Measurements from ENCODE around the gene GDF10.

The GDF10 gene

DNA sequence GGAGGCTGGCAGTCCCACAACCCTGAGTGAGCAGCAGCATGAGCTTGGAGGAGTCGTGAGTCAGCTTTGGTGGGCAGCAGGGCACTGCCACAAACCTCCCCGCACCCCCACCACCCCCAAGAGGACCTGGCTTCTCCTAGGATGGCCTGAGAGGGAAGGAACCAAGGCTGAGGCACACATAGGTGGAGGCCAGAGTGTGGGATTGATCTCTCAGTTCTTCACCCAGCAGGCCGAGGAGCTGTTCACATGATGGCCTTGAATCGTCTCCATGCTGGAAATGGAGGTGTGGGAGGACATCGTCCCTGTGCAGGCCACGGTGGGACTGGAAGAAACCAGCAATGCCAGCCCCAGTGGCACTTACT, 17.4 kb upstream of the GDF10 start:
- Histone ChIP-seq H3K4me2 (ENCODE audit: low read length) (no peak overlapping the region), H2AFZ (ENCODE audit: low read depth, low read length) (no peak overlapping the region), H3K27ac (ENCODE audit: low read length) (no peak overlapping the region), H3K4me3 (ENCODE audit: low read length) (no peak overlapping the region), H3K27me3 (ENCODE audit: low read depth, low read length) (0 out of 2 replicates have a peak, but pooled peaks cover 3% of the 10 kb centered on the region), H3K36me3 (replicated peaks; ENCODE audit: low read depth, low read length) (no peaks in the 10 kb centered on the region), H3K9me3 (ENCODE audit: insufficient read depth, low read length) (no peaks in the 10 kb centered on the region), H4K20me1 (ENCODE audit: insufficient read depth, low read length) (no peaks in the 10 kb centered on the region), H3K9ac (ENCODE audit: low read length) (no peak overlapping the region), H3K79me2 (ENCODE audit: low read length) (no peaks in the 10 kb centered on the region), H3K4me1 (ENCODE audit: low read length) (no peaks in the 10 kb centered on the region)
- TF ChIP-seq, protein P1, sequence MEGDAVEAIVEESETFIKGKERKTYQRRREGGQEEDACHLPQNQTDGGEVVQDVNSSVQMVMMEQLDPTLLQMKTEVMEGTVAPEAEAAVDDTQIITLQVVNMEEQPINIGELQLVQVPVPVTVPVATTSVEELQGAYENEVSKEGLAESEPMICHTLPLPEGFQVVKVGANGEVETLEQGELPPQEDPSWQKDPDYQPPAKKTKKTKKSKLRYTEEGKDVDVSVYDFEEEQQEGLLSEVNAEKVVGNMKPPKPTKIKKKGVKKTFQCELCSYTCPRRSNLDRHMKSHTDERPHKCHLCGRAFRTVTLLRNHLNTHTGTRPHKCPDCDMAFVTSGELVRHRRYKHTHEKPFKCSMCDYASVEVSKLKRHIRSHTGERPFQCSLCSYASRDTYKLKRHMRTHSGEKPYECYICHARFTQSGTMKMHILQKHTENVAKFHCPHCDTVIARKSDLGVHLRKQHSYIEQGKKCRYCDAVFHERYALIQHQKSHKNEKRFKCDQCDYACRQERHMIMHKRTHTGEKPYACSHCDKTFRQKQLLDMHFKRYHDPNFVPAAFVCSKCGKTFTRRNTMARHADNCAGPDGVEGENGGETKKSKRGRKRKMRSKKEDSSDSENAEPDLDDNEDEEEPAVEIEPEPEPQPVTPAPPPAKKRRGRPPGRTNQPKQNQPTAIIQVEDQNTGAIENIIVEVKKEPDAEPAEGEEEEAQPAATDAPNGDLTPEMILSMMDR (IDR thresholded peaks at IDR 0.05; ENCODE audit: low read depth, low read length): no peak
- TF ChIP-seq EZH2phosphoT487 (IDR thresholded peaks at IDR 0.05; ENCODE audit: low read depth): no peak

DNA sequence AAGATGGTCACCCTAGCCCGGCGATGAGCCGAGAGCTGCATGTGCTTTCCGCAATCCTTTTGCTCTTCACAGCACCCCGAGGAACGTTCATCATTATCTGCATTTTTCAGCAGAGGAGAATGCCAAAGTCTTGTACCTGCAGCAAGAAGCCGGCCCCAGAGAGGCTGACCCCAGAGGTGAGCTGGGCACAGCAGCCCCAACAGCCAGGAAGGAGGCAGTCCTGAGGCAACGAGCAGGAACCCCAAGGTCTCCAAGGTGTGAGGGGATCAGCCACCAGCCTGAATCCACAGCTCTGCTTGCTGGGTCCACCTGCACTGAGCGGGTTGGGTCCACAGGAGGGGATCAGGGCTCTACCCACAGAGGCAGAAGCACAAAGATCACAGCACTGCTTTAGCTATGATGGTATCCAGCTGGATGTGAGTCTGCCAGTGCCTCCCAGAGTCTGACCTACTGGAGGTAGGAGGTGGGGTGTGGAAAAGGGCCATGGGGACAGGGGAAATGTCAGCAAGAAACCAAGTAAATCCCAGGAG, 16.8 kb upstream of the GDF10 start:
- TF ChIP-seq, protein P1 (IDR thresholded peaks at IDR 0.05; ENCODE audit: low read depth, low read length): no peak
- TF ChIP-seq EZH2phosphoT487 (IDR thresholded peaks at IDR 0.05; ENCODE audit: low read depth): no peak
- no peak overlapping the region for H3K4me3 ChIP-seq (ENCODE audit: low read length)
- no peaks in the 10 kb centered on the region for H4K20me1 ChIP-seq (ENCODE audit: insufficient read depth, low read length)
- H3K27ac ChIP-seq (ENCODE audit: low read length): no peak overlapping the region
- H3K9me3 ChIP-seq (ENCODE audit: insufficient read depth, low read length): no peaks in the 10 kb centered on the region
- H3K27me3 ChIP-seq (ENCODE audit: low read depth, low read length): 0 out of 2 replicates have a peak, but pooled peaks cover 3% of the 10 kb centered on the region
- H3K79me2 ChIP-seq (ENCODE audit: low read length): no peaks in the 10 kb centered on the region
- H3K4me2 ChIP-seq (ENCODE audit: low read length): no peak overlapping the region
- H3K9ac ChIP-seq (ENCODE audit: low read length): no peak overlapping the region
- H3K36me3 ChIP-seq (replicated peaks; ENCODE audit: low read depth, low read length): no peaks in the 10 kb centered on the region
- H3K4me1 ChIP-seq (ENCODE audit: low read length): no peaks in the 10 kb centered on the region
- no peak overlapping the region for H2AFZ ChIP-seq (ENCODE audit: low read depth, low read length)

DNA sequence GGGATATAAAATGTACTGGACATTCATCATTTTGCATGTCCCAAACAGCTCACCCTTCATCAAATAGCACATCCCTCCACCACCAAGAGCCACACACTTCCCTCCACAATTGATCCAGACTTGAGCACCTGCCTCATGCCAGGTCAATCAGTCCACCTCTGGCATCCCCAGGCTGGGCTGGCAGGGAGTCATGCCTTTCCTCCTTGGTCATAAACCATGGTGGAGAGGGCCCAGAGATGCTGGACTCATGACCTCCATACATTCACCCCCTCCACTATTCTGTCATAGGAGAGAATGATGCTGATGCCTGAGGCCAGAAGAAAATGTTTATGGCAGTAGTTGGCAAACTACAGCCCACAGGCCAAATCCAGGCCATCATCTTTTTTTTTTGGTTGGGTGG, 16.1 kb upstream of the GDF10 start:
- H3K27me3 ChIP-seq (ENCODE audit: low read depth, low read length): 0 out of 2 replicates have a peak, but pooled peaks cover 3% of the 10 kb centered on the region
- no peaks in the 10 kb centered on the region for H3K9me3 ChIP-seq (ENCODE audit: insufficient read depth, low read length)
- TF ChIP-seq EZH2phosphoT487 (IDR thresholded peaks at IDR 0.05; ENCODE audit: low read depth): no peak
- TF ChIP-seq, protein P1 (IDR thresholded peaks at IDR 0.05; ENCODE audit: low read depth, low read length): no peak
- no peak overlapping the region for H2AFZ ChIP-seq (ENCODE audit: low read depth, low read length)
- H3K4me3 ChIP-seq (ENCODE audit: low read length): no peak overlapping the region
- no peak overlapping the region for H3K27ac ChIP-seq (ENCODE audit: low read length)
- H3K36me3 ChIP-seq (replicated peaks; ENCODE audit: low read depth, low read length): no peaks in the 10 kb centered on the region
- no peaks in the 10 kb centered on the region for H4K20me1 ChIP-seq (ENCODE audit: insufficient read depth, low read length)
- no peaks in the 10 kb centered on the region for H3K79me2 ChIP-seq (ENCODE audit: low read length)
- no peak overlapping the region for H3K4me2 ChIP-seq (ENCODE audit: low read length)
- no peak overlapping the region for H3K9ac ChIP-seq (ENCODE audit: low read length)
- no peaks in the 10 kb centered on the region for H3K4me1 ChIP-seq (ENCODE audit: low read length)

DNA sequence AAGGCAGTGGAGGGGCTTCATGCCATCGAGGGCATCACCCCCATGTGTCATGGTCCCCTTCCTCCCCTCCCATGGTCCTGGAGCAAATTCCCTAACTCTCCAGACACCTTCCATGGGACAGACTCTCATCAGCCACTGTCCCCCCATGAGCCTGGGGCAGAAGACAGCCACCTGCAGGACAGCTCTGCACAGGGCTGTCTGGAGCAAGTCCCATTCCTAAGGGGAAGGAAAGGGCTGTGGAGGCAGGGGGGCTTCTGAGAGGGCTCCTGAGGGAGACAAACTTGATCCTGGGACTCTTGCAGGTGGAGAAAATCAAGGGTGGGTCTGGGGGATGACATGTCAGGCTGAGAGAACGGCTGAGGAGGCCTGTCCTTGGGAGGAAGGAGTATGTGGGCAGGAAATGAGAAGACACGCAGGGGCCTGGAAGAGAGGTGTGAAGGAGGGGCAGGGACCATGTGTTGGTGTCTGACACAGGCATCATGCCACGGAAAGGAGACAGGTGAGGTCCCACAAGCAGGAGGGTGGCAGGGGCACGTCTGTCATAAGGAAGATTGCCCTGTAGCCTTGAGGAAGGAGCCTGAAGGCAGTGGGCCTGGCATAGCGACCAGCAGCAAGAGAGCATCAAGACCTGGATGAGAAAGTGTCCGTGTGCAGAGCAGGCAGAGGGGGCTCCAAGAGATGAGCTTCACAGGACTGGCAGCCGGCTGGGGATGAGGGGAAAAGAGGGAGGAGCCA, 14.4 kb upstream of the GDF10 start:
- 0 out of 2 replicates have a peak, but pooled peaks cover 3% of the 10 kb centered on the region for H3K27me3 ChIP-seq (ENCODE audit: low read depth, low read length)
- no peaks in the 10 kb centered on the region for H3K4me1 ChIP-seq (ENCODE audit: low read length)
- no peak overlapping the region for H3K4me2 ChIP-seq (ENCODE audit: low read length)
- H3K9me3 ChIP-seq (ENCODE audit: insufficient read depth, low read length): no peaks in the 10 kb centered on the region
- no peaks in the 10 kb centered on the region for H3K79me2 ChIP-seq (ENCODE audit: low read length)
- H4K20me1 ChIP-seq (ENCODE audit: insufficient read depth, low read length): no peaks in the 10 kb centered on the region
- no peaks in the 10 kb centered on the region for H3K36me3 ChIP-seq (replicated peaks; ENCODE audit: low read depth, low read length)
- TF ChIP-seq, protein P1 (IDR thresholded peaks at IDR 0.05; ENCODE audit: low read depth, low read length): no peak
- TF ChIP-seq EZH2phosphoT487 (IDR thresholded peaks at IDR 0.05; ENCODE audit: low read depth): no peak
- no peak overlapping the region for H3K9ac ChIP-seq (ENCODE audit: low read length)
- no peak overlapping the region for H3K4me3 ChIP-seq (ENCODE audit: low read length)
- H3K27ac ChIP-seq (ENCODE audit: low read length): no peak overlapping the region
- no peak overlapping the region for H2AFZ ChIP-seq (ENCODE audit: low read depth, low read length)

All from OCI-LY3 (cell line).